Esophagus squamous epithelium (tissue), 5 donors: ENCODE measurements around the gene FKBP4. TPM values are rescaled to one million over a fixed set of nuclear protein-coding genes. Genes with fewer than 3 reads are reported as not detected.

Experiments
- DNase-seq: peaks from one replicate; lab custom pipeline; 2025; lab: John Stamatoyannopoulos, UW
- H3K27ac ChIP-seq, 4 donors: fragments of 200-600 bp; sonication (generic); one replicate each; pipeline ENCODE4 v1.5.1; 2016 to 2019; ENCODE audit warnings: mild to moderate bottlenecking in 1 of 4
- H3K27me3 ChIP-seq, 4 donors: fragments of 200-600 bp; sonication (generic); 1 replicate in 3 of 4; 2 replicates in 1 of 4; pipeline versions ENCODE4 v1.5.1 to v1.6.0; 2017 to 2021; ENCODE audit warnings: antibody characterized with exemption in 1 of 4
- H3K36me3 ChIP-seq, 3 donors: fragments of 200-600 bp; sonication (generic); one replicate each; pipeline ENCODE4 v1.5.1; 2016 to 2019
- H3K4me1 ChIP-seq, 3 donors: fragments of 200-600 bp; sonication (generic); one replicate each; pipeline ENCODE4 v1.5.1; 2017 to 2019
- H3K4me3 ChIP-seq, 4 donors: fragments of 200-600 bp; sonication (generic); 1 replicate in 3 of 4; 2 replicates in 1 of 4; pipeline ENCODE4 v1.5.1; 2016 to 2019; ENCODE audit warnings: mild to moderate bottlenecking in 2 of 4, moderate library complexity in 1 of 4
- H3K9me3 ChIP-seq, 3 donors: fragments of 200-600 bp; sonication (generic); one replicate each; pipeline ENCODE4 v1.5.1; 2016 to 2019
- POLR2A ChIP-seq, 4 donors: fragments of 450-650 bp; IDR thresholded peaks; one replicate each; pipeline ENCODE4 v1.6.1; 2017; ENCODE audit warnings: antibody characterized with exemption in 4 of 4, mild to moderate bottlenecking in 4 of 4, moderate library complexity in 3 of 4
- WGBS, 2 donors: methylation state at CpG; one replicate each; pipeline ENCODE4 v1.1.5; 2018; 5-methylcytosine and 5-hydroxymethylcytosine counted together
- intact Hi-C: fragments of 100-400 bp; cut with DNase I; formaldehyde crosslinking; loops from one replicate; pipeline ENCODE4 v1.15.0; 2022
- total RNA-seq, 4 donors: library from RNA; depleted of rRNA; stranded (reverse); fragments of >200 nt; gene quantifications; one replicate each; pipeline ENCODE4 v1.1.0, GENCODE V29; 2016
- TF ChIP-seq, protein P1 (sequence below), 6 experiments: fragments of 450-650 bp in 4 of 6; fragments of 200-600 bp in 2 of 6; sonication (generic) in 2 of 6; IDR thresholded peaks; one replicate each; pipeline ENCODE4 v1.5.1; 2016 to 2019; ENCODE audit warnings: antibody characterized with exemption in 6 of 6, mild to moderate bottlenecking in 4 of 6, moderate library complexity in 4 of 6
- donor health status: DM: yes; HTN: yes; CAD: no.

Gene FKBP4
- total RNA-seq, 4 donors from 2014 or later, result 55.9 to 86.2 (median 62.8) TPM

DNA sequence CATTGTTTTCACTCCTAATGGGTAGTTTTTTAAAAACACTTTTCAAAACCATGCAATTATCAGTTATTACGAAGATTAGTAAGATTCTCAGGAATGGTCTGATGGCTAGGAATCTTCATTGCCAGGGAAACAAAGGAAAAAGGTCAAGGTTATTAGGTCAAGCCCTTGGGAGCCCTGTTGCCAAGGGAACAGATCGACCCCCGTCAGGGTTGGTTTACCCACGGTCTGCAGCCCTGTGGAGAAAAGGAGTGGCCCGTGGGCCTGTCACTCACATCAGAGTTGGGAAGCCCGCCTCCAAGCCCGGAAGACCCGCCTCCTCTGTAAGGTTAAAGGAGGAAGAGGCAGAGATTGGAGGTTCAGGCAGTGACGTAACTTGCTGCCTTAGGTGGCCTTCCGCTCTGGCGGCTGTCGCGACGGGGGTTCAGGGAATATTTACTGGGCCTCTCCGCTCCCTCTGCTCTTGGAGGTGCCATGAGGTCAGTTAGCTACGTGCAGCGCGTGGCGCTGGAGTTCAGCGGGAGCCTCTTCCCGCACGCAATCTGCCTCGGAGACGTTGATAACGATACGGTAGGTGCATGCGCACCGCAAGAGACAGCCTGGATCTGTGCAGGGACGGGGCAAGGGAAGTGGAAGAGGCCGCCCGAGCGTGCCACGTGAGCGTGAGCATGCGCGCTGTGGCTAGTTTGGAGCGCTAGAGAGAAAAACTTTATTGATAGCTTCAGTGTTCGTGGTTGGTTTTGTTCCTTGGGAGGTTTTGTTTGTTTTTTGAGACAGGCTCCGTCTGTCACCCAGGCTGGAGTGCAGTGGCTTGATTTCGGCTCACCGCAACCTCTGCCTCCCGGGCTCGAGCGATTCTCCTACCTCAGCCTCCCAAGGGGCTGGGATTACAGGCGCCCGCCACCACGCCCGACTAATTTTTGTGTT lies 17.8 kb downstream of the FKBP4 start, which contains the start of gene ITFG2:
Gene ITFG2, plus strand, starts transcription at position 379 of the 924 bp plus-strand sequence. Its CDS starts 93 bp downstream, at position 472.
- DNase-seq, result peak; percentile 93
- peaks cover 0 to 24% (median 4%) of the 10 kb centered on the region in 3 donors for H3K36me3 ChIP-seq
- peak in 3 of 4 donors; percentile 76 to 84 (median 84) for TF ChIP-seq POLR2A (IDR thresholded peaks at IDR 0.05)
- TF ChIP-seq, protein P1, sequence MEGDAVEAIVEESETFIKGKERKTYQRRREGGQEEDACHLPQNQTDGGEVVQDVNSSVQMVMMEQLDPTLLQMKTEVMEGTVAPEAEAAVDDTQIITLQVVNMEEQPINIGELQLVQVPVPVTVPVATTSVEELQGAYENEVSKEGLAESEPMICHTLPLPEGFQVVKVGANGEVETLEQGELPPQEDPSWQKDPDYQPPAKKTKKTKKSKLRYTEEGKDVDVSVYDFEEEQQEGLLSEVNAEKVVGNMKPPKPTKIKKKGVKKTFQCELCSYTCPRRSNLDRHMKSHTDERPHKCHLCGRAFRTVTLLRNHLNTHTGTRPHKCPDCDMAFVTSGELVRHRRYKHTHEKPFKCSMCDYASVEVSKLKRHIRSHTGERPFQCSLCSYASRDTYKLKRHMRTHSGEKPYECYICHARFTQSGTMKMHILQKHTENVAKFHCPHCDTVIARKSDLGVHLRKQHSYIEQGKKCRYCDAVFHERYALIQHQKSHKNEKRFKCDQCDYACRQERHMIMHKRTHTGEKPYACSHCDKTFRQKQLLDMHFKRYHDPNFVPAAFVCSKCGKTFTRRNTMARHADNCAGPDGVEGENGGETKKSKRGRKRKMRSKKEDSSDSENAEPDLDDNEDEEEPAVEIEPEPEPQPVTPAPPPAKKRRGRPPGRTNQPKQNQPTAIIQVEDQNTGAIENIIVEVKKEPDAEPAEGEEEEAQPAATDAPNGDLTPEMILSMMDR (IDR thresholded peaks at IDR 0.05), result peak in 1 of 6 experiments; percentile 51
- 1% methylated on average over 18 to 24 of the region's 48 CpGs for WGBS, 2 donors
- H3K27ac ChIP-seq, result peak within 1 kb of the TSS; percentile 88 to 98 (median 95)
- H3K9me3 ChIP-seq, result no peaks in the 10 kb centered on the region
- H3K4me3 ChIP-seq, result peak within 1 kb of the TSS; percentile 53 to 98 (median 76)
- H3K27me3 ChIP-seq, result no peaks in the 10 kb centered on the region
- intact Hi-C loops, result no loop called here
- peaks cover 4 to 32% (median 17%) of the 10 kb centered on the region in 3 donors for H3K4me1 ChIP-seq

DNA sequence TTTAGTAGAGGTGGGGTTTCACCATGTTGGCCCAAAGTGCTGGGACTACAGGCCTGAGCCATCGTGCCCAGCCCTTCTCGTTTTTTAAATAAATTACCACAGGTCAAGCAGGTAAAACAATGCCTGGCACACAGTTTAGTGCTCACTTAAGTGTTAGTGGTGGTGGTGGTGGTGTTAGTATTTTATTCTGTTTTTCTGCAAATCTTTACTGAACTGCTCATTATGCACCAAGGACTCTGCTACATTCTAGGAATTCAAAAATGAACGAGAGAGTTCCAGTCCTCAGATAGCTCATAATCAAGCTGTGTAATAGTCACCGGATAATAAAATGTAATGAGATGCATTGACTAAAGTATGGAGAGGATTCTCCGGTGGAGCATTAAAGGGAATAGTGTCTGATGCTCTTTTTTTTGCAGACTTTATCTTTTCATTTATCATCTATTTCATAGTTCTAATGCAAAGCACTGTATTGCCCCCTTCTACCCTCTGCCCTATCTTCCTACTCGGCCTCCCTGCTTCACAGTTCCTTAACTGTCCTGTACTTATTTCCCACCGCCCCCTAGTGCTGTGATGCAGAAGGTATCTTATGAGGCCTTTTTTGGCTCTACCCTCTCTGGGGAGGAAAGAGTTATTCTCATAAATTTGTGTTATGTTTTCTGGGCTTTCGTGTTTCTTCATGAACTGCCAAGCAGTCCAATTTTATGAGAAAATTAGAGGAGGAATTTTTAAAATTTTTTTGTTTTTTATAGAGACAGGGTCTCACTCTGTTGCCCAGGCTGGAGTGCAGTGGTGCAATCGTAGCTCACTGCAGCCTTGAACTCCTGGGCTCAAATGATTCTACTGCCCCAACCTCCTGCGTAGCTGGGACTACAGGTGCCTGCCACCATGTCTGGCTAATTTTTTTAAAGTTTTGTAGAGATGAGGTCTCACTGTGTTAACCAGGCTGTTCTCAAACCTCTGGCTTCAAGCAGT lies 18.7 kb downstream of the FKBP4 start:
- peak overlapping the region; percentile 88 to 98 (median 95) for H3K27ac ChIP-seq
- intact Hi-C loops, result no loop called here
- TF ChIP-seq, protein P1 (IDR thresholded peaks at IDR 0.05), result peak; percentile 20 to 77 (median 63)
- no peak for TF ChIP-seq POLR2A (IDR thresholded peaks at IDR 0.05)
- no peak for DNase-seq
- no peaks in the 10 kb centered on the region for H3K9me3 ChIP-seq
- WGBS, 2 donors, result 12 to 14% methylated on average over 10 of the region's 10 CpGs
- H3K4me3 ChIP-seq, result peak overlapping the region; percentile 53 to 98 (median 76)
- no peaks in the 10 kb centered on the region for H3K27me3 ChIP-seq
- H3K4me1 ChIP-seq, result peaks cover 4 to 32% (median 17%) of the 10 kb centered on the region in 3 donors
- H3K36me3 ChIP-seq, result peaks cover 0 to 28% (median 12%) of the 10 kb centered on the region in 3 donors

DNA sequence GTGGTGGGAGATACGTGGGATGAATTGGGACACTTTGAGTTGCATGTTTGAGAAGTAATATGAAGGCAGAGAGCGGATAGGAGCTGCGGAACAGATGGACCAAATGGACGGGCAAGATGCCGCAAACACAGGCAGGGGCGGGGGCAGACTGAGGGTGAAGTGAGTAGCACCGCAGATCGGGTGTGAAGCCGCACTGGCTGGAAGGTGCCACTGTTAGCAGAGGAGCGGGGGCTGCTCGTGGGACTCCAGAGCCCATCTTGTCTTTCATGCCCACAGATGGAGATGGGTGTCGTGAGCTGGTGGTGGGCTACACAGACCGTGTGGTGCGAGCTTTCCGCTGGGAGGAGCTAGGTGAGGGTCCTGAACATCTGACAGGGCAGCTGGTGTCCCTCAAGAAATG lies 25.0 kb downstream of the FKBP4 start:
- Histone ChIP-seq H3K4me1 (peaks cover 0 to 1% (median 0%) of the 10 kb centered on the region in 3 donors), H3K27me3 (no peaks in the 10 kb centered on the region), H3K4me3 (no peak overlapping the region), H3K9me3 (no peaks in the 10 kb centered on the region), H3K36me3 (peaks cover 37 to 92% (median 50%) of the 10 kb centered on the region in 3 donors), H3K27ac (no peak overlapping the region)
- intact Hi-C loops, result no loop called here
- no peak for TF ChIP-seq POLR2A (IDR thresholded peaks at IDR 0.05)
- TF ChIP-seq, protein P1 (IDR thresholded peaks at IDR 0.05), result no peak
- 91 to 95% methylated on average over 14 to 15 of the region's 15 CpGs for WGBS, 2 donors
- no peak for DNase-seq

DNA sequence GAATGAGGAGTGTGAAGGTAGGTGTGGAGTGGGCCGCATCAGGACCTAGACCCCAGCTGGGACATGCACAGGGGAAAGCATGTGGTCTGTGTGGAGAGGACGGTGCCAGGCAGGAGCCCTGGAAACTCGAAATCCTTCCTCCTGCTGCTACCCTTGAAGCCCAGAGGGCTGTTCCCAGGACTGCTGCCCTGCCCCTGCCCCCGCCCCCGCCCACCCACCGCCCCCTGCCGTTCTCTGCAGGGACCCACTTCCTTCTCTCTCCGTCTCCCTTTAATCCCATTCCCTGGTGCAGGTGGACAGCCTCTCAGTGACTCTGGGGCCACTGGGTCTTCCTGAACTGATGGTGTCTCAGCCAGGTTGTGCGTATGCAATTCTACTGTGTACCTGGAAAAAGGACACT lies 25.7 kb downstream of the FKBP4 start:
- WGBS, 2 donors, result 72 to 94% methylated on average over 2 to 3 of the region's 9 CpGs

More for the DNA sequence above, 25.7 kb downstream of the FKBP4 start:
- Histone ChIP-seq H3K27me3 (no peaks in the 10 kb centered on the region), H3K4me1 (no peaks in the 10 kb centered on the region), H3K27ac (no peak overlapping the region), H3K36me3 (peaks cover 41 to 98% (median 50%) of the 10 kb centered on the region in 3 donors), H3K4me3 (no peak overlapping the region), H3K9me3 (no peaks in the 10 kb centered on the region)
- TF ChIP-seq, protein P1 (IDR thresholded peaks at IDR 0.05), result no peak
- TF ChIP-seq POLR2A (IDR thresholded peaks at IDR 0.05), result no peak
- intact Hi-C loops, result no loop called here
- DNase-seq, result no peak
